GM18868 (cell line): ENCODE measurements around the gene ZNF622.
"Not testable (repeated sequence)": the region's sequence is repeated elsewhere in the genome, so short reads cannot be mapped to it uniquely, and the experiment has no call there.

ENCODE experiments used
- ATAC-seq: cut with Tn5 transposase; IDR thresholded peaks from one replicate; pipeline ENCODE4 v1.9.1; 2021; ENCODE audit warnings: mild to moderate bottlenecking, moderate library complexity; ENCODE audit not compliant: unreplicated experiment

ZNF622 gene

DNA sequence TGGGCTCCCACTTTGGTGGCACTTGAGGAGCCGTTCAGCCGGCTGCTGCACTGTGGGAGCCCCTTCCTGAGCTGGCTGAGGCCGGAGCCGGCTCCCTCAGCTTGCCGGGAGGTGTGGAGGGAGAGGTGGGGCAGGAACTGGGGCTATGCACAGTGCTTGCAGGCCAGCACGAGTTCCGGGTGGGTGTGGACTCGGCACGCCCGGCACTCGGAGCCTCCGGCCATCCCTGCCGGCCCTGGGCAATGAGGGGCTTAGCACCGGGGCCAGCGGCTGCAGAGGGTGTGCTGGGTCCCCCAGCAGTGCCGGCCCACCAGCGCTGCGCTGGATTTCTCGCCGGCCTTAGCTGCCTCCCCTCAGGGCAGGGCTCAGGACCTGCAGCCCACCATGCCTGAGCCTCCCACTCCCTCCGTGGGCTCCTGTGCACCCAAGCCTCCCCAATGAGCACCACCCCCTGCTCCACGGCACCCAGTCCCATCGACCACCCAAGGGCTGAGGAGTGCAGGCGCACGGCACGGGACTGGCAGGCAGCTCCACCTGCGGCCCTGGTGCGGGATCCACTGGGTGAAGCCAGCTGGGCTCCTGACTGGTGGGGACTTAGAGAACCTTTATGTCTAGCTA lies 29.4 kb downstream of the ZNF622 start:
- ATAC-seq, result not testable (repeated sequence)

DNA sequence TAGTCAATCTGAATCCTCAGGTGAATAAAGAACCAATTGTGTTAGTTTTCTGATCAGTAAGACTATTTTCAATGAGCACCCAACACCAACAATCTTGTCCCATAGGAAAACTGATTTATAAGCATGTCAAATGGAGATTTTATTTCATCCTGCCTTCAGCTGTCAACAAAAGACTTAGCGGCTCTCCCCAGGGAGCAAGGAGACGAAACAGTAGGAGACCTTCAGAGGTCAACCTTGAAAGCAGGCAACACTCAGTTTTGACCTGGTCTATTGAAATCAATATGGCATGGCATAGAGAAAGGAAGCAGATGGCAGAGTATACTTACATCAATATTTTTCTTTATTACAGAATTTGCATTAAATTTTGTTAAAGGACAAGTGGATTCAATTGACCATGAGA lies 34.1 kb downstream of the ZNF622 start:
- no peak for ATAC-seq

DNA sequence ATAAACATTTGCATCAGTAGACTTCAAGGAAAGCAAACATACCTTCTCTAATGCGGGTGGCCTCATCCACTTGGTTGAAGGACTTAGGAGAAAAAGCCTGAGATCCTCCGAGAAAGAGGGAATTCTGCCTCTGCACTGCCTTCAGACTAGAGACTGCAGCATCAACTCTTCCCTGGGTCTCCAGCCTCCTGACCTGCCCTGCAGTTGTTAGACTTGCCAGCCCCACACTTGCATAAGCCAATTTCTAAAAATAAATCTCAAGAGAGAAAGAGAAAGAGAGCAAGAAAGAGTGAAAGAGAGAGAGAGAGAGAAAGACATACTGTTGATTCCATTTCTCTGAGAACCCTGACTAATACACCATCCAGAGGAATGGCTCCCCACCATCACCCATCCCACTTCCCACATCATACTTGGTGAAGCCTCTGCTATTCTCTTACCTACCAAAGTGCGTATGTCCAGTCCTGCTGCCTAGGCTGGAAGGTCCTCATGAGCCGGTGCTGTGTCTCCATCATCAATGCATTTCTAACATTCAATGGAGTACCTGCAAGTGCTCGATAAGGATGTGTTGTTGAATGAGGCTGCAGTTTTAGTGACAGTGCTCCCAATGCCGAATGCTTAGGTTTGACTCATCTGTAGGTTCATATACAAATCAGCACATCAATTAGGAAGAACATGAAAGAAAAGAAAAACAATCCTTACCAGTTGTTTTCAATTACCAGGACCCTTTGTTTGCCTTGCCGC lies 35.1 kb downstream of the ZNF622 start:
- no peak for ATAC-seq

DNA sequence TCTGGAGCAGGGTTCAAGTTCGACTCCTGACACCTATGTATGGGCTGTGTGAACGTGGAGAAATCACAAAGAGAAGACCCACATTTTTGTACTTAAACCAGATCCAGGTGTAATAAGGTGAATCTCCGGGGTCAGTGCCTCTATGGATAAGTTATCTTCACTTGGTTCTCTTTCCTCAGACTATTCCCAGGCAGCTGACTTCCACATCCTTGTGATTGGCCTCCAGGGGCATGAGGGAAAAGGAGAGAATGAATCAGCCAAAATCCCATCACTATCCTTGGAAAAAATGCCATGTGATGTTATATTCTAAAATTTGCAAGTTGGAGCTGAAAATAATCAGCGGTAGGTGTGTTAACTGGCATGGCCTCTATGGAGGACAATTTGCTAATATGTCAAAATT lies 37.2 kb downstream of the ZNF622 start:
- ATAC-seq, result no peak

DNA sequence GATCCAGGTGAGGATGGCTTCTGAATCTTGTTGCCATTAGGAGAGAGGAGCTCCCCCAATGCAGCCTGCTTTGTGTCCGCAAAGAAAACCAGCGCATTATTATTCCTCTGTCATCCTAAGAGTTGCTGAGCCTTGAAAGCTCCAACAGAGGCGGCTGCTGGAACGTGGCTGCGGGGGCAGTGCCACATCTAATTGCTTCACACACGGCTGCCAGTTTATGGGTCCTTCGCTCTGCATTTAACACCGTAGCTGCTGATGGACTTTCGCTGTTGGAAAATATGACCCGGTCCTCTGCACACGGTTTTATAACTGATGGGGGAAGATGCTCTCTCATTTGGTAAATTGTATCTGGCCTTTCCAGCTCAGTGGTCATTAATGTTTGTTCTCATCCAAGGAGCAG lies 38.0 kb downstream of the ZNF622 start:
- no peak for ATAC-seq

DNA sequence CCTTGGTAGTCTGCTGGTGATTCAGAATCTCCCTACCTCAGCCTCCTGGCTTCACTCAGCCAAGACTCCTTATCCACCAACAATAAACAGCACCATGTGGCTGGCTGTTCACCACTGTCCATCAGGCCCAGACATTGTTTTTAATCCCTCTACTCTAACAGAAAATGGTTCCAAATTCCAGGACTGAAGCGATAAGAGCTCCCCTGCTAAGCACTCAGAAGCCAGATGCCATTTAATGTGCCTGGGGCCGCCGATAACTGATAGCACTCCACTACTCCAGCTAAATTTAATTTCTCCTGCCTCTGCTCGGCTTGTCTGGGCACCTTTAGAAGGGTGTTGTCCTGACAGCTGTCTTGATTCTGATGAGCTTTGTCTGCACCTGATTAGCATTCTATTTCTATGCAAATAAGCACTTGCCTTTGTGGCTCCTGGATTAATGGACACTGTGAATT lies 47.1 kb downstream of the ZNF622 start:
- no peak for ATAC-seq

DNA sequence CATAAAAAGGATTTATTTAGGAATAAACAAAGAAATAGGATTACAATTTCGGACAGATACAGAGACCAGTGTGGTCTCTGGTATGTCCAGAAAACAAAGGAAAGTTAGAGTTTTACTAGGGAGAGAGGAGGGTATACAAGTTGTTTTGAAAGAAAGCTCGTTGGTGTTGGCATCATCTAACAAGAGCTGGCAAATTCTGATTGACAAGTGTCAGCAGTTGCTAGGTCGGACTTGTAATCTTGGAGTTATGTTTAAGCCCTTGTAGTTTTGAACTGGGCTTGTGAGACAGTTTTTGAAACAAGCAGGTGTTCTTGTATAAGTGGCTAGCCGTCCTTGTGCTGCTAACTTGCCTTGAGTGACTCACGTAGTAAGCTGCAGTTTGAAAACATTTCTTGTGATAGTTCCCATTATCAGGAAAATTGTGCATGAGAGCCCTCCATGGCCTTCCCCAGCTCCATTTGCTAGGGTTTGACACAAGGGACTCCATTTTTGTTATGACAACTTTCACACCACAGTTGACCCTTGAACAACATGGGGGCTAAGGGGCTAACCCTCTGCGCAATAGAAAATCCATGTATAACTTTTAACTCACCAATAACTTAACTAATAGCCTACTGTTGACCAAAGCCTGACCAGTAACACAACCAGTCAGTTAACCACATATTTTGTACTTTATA lies 48.1 kb downstream of the ZNF622 start:
- ATAC-seq, result no peak

DNA sequence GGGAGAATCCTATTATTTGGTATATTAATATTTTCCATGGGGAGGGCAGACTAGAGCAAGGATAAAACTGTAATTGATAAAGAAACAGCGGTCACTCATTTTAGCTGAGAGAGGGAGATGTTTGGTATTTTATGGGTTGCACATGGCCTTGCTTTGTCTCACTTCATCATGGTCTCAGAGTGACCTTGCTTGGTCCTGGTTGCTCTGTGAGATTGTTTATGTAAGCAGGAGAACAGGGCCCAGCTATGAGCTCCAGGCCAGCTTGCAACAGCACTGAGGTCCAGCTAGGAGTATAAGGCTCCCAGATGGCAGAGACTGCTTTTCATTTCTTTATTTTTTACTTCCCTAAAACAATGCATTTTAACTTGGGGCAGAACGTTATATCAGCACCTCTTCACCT lies 50.7 kb downstream of the ZNF622 start:
- no peak for ATAC-seq

DNA sequence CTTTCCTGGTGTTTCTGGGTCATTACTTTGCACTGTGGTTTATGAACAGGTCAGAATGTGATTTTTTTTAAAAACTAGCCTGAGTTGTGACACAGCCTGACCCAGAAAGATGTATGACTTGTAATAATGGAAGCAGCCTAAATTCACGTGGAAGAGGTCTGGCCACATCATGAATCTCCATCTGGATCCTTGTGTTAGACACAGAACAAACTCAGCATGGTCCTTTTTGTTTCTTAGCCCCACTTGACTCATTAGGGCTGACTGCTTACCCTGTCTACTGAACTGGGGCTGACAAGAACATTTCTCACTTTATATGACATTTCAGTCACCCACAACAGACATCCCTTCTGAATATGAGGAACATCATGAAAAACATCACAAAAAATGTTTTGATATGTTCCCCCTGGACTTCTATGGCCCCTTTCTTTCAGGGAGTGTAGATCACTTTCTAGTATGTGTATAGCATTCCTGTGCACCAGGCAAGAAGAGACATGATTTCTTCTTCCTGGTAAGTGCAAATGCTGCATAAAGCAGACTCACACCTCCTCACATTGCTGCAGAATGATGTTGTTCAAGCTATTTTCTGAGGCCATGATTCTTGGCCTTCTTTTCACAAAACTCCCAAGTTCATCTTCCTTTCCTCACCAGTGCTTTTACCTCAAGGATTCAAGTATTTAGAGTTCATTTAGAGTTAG lies 52.3 kb downstream of the ZNF622 start:
- no peak for ATAC-seq

DNA sequence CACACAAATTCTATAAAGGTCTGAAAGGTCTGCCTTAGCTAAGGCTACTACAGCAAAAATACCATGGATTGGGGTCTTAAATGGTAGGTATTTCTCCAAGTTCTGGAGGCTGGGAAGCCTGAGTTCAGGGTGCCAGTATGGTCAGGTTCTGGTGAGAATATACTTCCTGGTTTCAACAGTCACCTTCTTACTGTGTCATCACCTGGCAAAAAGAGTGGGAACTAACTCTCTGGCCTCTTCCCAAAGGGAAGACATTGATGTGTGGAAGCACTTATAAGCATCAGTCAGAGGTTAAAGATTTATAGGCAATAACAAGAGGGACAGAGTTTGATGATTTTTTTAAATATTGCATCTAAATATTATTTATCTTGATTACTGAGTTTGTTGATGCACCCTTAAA lies 53.0 kb downstream of the ZNF622 start:
- no peak for ATAC-seq

DNA sequence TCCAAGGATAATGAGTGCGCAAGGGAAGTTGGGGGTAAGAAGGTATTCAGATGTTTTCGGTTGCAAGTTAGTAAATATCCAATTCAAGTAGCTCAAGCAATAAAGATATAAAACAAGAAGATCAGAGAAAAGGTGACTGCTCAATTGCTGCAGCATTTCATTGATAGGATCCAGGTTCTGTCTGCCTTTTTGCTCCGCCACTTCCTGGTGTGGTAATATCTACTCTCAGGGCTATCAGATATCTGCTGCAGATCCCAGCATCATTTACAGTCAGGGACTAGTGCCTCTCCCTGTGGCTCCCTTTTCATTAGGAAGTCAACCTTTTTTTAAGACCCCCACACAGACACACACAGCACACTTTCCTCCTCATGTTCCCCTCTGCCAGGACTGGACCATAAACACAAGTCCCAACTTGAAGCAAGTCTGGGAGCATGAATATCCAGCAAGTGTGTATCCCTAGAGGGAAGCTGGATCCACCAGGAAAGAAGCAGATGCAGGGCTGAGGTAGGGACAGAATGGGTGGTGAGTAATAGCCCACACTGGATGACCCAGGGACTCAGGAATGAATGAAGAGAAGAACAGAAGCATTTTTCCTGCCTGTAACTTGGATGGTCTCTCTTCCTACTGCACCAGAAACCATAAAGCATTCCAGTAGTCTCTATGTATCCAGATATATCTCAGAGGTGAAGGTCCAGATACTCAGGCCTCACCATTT lies 53.7 kb downstream of the ZNF622 start:
- ATAC-seq, result no peak

DNA sequence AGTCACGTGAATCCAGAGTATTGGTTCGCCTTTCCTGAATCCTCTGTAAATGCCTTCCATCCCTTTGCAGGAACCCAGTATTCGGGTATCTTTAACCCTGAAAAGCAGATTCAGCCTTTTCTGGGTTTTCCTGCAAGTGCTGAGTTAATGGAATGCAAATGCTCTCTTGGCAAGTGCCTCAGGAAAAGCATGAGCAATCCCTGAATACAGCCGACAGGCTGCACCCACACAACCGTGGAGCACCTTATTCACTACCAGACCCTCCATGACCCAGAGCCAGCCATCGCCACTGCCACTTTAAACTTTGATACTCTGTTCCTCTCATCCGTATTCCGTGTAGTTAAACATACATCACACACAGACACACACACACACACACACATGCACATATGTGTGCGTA lies 54.4 kb downstream of the ZNF622 start:
- ATAC-seq, result no peak

DNA sequence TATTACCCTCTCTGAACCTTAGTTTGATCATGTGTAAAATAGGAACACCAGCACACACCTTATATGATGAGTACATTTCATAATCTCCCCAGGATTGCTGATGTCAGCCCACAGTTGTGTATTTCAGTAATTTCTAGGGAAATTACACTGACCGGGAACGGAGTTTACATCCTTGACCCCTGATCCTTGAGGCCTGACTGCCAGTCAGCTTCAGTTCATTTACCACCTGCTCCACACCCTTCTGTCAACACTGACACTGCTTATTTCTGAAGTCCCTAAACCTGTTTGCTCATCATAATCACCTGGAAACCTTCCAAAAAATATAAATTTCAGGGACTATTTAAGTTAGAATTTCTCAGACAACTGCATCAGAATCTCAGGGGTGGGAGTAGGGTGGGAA lies 55.3 kb downstream of the ZNF622 start:
- no peak for ATAC-seq

DNA sequence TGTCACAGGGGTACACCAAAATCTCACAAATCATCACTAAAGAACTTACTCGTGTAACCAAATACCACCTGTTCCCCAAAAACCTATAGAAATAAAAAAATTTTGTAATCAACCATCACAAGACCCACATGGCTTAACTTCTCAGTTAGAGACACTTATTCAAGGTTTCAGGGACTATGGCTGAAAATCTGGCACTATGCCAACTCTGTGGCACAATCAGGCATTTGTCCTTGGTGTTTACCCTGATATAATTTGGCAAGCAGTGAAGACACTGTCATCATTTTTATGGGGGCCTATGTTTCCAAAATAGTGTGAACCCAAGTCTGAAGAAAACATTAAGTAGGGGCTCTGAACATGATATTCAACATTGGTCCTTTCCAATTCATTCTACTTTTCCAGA lies 59.0 kb downstream of the ZNF622 start:
- no peak for ATAC-seq

DNA sequence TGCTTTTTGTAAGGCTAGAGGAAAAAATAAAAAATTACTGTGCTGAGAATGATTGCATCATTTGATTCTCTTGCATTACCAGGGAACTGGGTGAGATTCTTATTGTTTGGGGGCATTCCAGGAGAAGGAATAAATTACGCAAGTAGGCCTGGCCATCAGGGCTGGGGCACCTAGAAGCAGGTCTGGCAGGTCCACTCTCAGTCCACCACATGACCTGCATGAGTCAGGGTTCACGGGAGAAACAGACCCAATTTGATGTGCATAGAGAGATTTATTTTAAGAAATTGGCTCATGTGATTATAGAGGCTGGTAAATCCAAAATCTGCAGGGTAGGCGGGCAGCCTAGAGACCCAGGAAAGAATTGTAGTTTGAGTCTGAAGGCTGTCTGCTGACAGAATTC lies 59.6 kb downstream of the ZNF622 start:
- no peak for ATAC-seq
